HG02973 (cell line): ENCODE measurements around the gene C4BPA.

ENCODE experiments used
- ATAC-seq: cut with Tn5 transposase; IDR thresholded peaks from one replicate; pipeline ENCODE4 v1.9.1; 2021; ENCODE audit warnings: moderate library complexity; ENCODE audit not compliant: unreplicated experiment

C4BPA gene

GRCh38 chr1:207112616-207113296 lies 8.7 kb downstream of the C4BPA start:
- no peak for ATAC-seq

- ATAC-seq, result no peak
Measured at GRCh38 chr1:207115269-207115668, 11.2 kb downstream of the C4BPA start.

GRCh38 chr1:207124389-207124788 lies 20.4 kb downstream of the C4BPA start:
- ATAC-seq, result no peak

GRCh38 chr1:207128336-207128921 lies 24.4 kb downstream of the C4BPA start:
- ATAC-seq, result no peak

- ATAC-seq, result no peak
Measured at GRCh38 chr1:207129053-207129452, 25.0 kb downstream of the C4BPA start.

GRCh38 chr1:207130252-207131036 lies 26.4 kb downstream of the C4BPA start:
- ATAC-seq, result no peak

GRCh38 chr1:207131163-207131562 lies 27.1 kb downstream of the C4BPA start:
- no peak for ATAC-seq

- no peak for ATAC-seq
Measured at GRCh38 chr1:207134581-207134980, 30.5 kb downstream of the C4BPA start.

GRCh38 chr1:207139616-207140015 lies 35.6 kb downstream of the C4BPA start:
- ATAC-seq, result no peak

GRCh38 chr1:207140536-207140935 lies 36.5 kb downstream of the C4BPA start:
- no peak for ATAC-seq

GRCh38 chr1:207145401-207146058 lies 41.5 kb downstream of the C4BPA start:
- no peak for ATAC-seq

- ATAC-seq, result no peak
Measured at GRCh38 chr1:207151920-207152319, 47.9 kb downstream of the C4BPA start.

GRCh38 chr1:207152792-207153468 lies 48.9 kb downstream of the C4BPA start:
- no peak for ATAC-seq

- ATAC-seq, result no peak
Measured at GRCh38 chr1:207155028-207155427, 51.0 kb downstream of the C4BPA start.

- no peak for ATAC-seq
Measured at GRCh38 chr1:207156095-207156494, 52.1 kb downstream of the C4BPA start.

GRCh38 chr1:207156826-207157225 lies 52.8 kb downstream of the C4BPA start:
- no peak for ATAC-seq

- ATAC-seq, result no peak
Measured at GRCh38 chr1:207164086-207164485, 60.1 kb downstream of the C4BPA start.

GRCh38 chr1:207172321-207172720 lies 68.3 kb downstream of the C4BPA start:
- no peak for ATAC-seq

- ATAC-seq, result no peak
Measured at GRCh38 chr1:207172885-207173284, 68.9 kb downstream of the C4BPA start.

- no peak for ATAC-seq
Measured at GRCh38 chr1:207173396-207173795, 69.4 kb downstream of the C4BPA start.

- no peak for ATAC-seq
Measured at GRCh38 chr1:207174913-207175312, 70.9 kb downstream of the C4BPA start.
